ENCODE results near the gene IL6R.

- TF ChIP-seq, protein P1, sequence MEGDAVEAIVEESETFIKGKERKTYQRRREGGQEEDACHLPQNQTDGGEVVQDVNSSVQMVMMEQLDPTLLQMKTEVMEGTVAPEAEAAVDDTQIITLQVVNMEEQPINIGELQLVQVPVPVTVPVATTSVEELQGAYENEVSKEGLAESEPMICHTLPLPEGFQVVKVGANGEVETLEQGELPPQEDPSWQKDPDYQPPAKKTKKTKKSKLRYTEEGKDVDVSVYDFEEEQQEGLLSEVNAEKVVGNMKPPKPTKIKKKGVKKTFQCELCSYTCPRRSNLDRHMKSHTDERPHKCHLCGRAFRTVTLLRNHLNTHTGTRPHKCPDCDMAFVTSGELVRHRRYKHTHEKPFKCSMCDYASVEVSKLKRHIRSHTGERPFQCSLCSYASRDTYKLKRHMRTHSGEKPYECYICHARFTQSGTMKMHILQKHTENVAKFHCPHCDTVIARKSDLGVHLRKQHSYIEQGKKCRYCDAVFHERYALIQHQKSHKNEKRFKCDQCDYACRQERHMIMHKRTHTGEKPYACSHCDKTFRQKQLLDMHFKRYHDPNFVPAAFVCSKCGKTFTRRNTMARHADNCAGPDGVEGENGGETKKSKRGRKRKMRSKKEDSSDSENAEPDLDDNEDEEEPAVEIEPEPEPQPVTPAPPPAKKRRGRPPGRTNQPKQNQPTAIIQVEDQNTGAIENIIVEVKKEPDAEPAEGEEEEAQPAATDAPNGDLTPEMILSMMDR (IDR thresholded peaks at IDR 0.05) = no peak
- TF ChIP-seq POLR2A (IDR thresholded peaks at IDR 0.05) = no peak
- TF ChIP-seq POLR2AphosphoS5 (IDR thresholded peaks at IDR 0.05) = no peak
- no peak for TF ChIP-seq EP300 (IDR thresholded peaks at IDR 0.05)
Measured at GRCh38 chr1:154490317-154490716, 85.2 kb downstream of the IL6R start.
